ENCODE measurements around the gene FGFR1OP2.
A peak's percentile ranks its signal among the peaks of the same experiment; 100 is the strongest.

FGFR1OP2 gene

GRCh38 chr12:26979733-26980132 lies 41.5 kb downstream of the FGFR1OP2 start:
- no peaks in the 10 kb centered on the region for H3K79me1 ChIP-seq (ENCODE audit: low read length)
- no peak overlapping the region for H3K23ac ChIP-seq (ENCODE audit: low read length)
- no peak overlapping the region for H4K8ac ChIP-seq (ENCODE audit: low read depth, low read length)
- DNase-seq, result no peak
- no peak overlapping the region for H4K91ac ChIP-seq (ENCODE audit: low read depth, low read length)
- no peak overlapping the region for H3K4me3 ChIP-seq (ENCODE audit: low read depth, low read length)
- WGBS (ENCODE audit: extremely low coverage, insufficient coverage, insufficient read length), result no CpG with 5 or more reads among the region's 11 CpGs
- peak overlapping the region; percentile 7 for H3K9ac ChIP-seq (ENCODE audit: low read length)
- no peaks in the 10 kb centered on the region for H3K27me3 ChIP-seq (ENCODE audit: insufficient read depth, low read length)
- no peak overlapping the region for H3K18ac ChIP-seq (ENCODE audit: low read length)
- no peak overlapping the region for H3K14ac ChIP-seq (ENCODE audit: low read length)
- no peak overlapping the region for H2BK120ac ChIP-seq (ENCODE audit: insufficient read depth, low read length, poor library complexity)
- H3K27ac ChIP-seq (ENCODE audit: low read depth, low read length), result no peak overlapping the region
- H2BK12ac ChIP-seq (ENCODE audit: low read length), result no peak overlapping the region
- no peak overlapping the region for H2BK5ac ChIP-seq (ENCODE audit: low read depth, low read length, poor library complexity)
- no peaks in the 10 kb centered on the region for H3K9me3 ChIP-seq (ENCODE audit: insufficient read depth, low read depth, low read length)
- no peak overlapping the region for H3K4ac ChIP-seq (ENCODE audit: low read depth, low read length)
- no peak overlapping the region for H2AFZ ChIP-seq (ENCODE audit: insufficient read depth, low read length, poor library complexity)
- H3K36me3 ChIP-seq (ENCODE audit: control insufficient read depth in 1 of 2, insufficient read depth in 2 of 2, low read length in 2 of 2), result no peaks in the 10 kb centered on the region
- no peak overlapping the region for H2AK5ac ChIP-seq (ENCODE audit: low read length)
- no peaks in the 10 kb centered on the region for H3K4me1 ChIP-seq (ENCODE audit: control insufficient read depth in 1 of 2, insufficient read depth in 2 of 2, low read length in 2 of 2)
- H4K12ac ChIP-seq (ENCODE audit: low read depth, low read length), result no peak overlapping the region
- H3K4me2 ChIP-seq (ENCODE audit: low read length), result no peak overlapping the region
- H3K79me2 ChIP-seq (ENCODE audit: control insufficient read depth, insufficient read depth, low read length, poor library complexity), result no peaks in the 10 kb centered on the region

- Histone ChIP-seq H3K27ac (ENCODE audit: low read depth, low read length) (no peak overlapping the region), H2AFZ (ENCODE audit: insufficient read depth, low read length, poor library complexity) (no peak overlapping the region), H3K4me1 (ENCODE audit: control insufficient read depth in 1 of 2, insufficient read depth in 2 of 2, low read length in 2 of 2) (no peaks in the 10 kb centered on the region), H4K12ac (ENCODE audit: low read depth, low read length) (no peak overlapping the region), H3K27me3 (ENCODE audit: insufficient read depth, low read length) (no peaks in the 10 kb centered on the region), H3K79me1 (ENCODE audit: low read length) (no peaks in the 10 kb centered on the region), H3K9me3 (ENCODE audit: insufficient read depth, low read depth, low read length) (no peaks in the 10 kb centered on the region), H4K91ac (ENCODE audit: low read depth, low read length) (no peak overlapping the region), H3K14ac (ENCODE audit: low read length) (no peak overlapping the region), H3K18ac (ENCODE audit: low read length) (no peak overlapping the region), H3K23ac (ENCODE audit: low read length) (no peak overlapping the region), H2BK5ac (ENCODE audit: low read depth, low read length, poor library complexity) (no peak overlapping the region), H2BK12ac (ENCODE audit: low read length) (no peak overlapping the region), H3K9ac (ENCODE audit: low read length) (no peak overlapping the region), H2AK5ac (ENCODE audit: low read length) (no peak overlapping the region), H3K4me3 (ENCODE audit: low read depth, low read length) (no peak overlapping the region), H3K79me2 (ENCODE audit: control insufficient read depth, insufficient read depth, low read length, poor library complexity) (no peaks in the 10 kb centered on the region), H2BK120ac (ENCODE audit: insufficient read depth, low read length, poor library complexity) (no peak overlapping the region), H3K36me3 (ENCODE audit: control insufficient read depth in 1 of 2, insufficient read depth in 2 of 2, low read length in 2 of 2) (no peaks in the 10 kb centered on the region), H3K4ac (ENCODE audit: low read depth, low read length) (no peak overlapping the region), H3K4me2 (ENCODE audit: low read length) (no peak overlapping the region), H4K8ac (ENCODE audit: low read depth, low read length) (no peak overlapping the region)
- DNase-seq, result no peak
- WGBS (ENCODE audit: extremely low coverage, insufficient coverage, insufficient read length), result no CpG with 5 or more reads among the region's 2 CpGs
Measured at GRCh38 chr12:26982866-26983265, 44.6 kb downstream of the FGFR1OP2 start.

GRCh38 chr12:26987634-26988424 lies 49.6 kb downstream of the FGFR1OP2 start:
- no peak overlapping the region for H3K27ac ChIP-seq (ENCODE audit: low read depth, low read length)
- no peak overlapping the region for H3K4me3 ChIP-seq (ENCODE audit: low read depth, low read length)
- H3K18ac ChIP-seq (ENCODE audit: low read length), result no peak overlapping the region
- no peaks in the 10 kb centered on the region for H3K27me3 ChIP-seq (ENCODE audit: insufficient read depth, low read length)
- no peaks in the 10 kb centered on the region for H3K9me3 ChIP-seq (ENCODE audit: insufficient read depth, low read depth, low read length)
- no peak overlapping the region for H2BK12ac ChIP-seq (ENCODE audit: low read length)
- no peak overlapping the region for H3K4ac ChIP-seq (ENCODE audit: low read depth, low read length)
- H3K79me1 ChIP-seq (ENCODE audit: low read length), result no peaks in the 10 kb centered on the region
- H4K12ac ChIP-seq (ENCODE audit: low read depth, low read length), result no peak overlapping the region
- no peak overlapping the region for H2BK5ac ChIP-seq (ENCODE audit: low read depth, low read length, poor library complexity)
- no peak overlapping the region for H4K91ac ChIP-seq (ENCODE audit: low read depth, low read length)
- no peak overlapping the region for H4K8ac ChIP-seq (ENCODE audit: low read depth, low read length)
- no peak overlapping the region for H2BK120ac ChIP-seq (ENCODE audit: insufficient read depth, low read length, poor library complexity)
- DNase-seq, result no peak
- no peaks in the 10 kb centered on the region for H3K79me2 ChIP-seq (ENCODE audit: control insufficient read depth, insufficient read depth, low read length, poor library complexity)
- H3K9ac ChIP-seq (ENCODE audit: low read length), result no peak overlapping the region
- H2AFZ ChIP-seq (ENCODE audit: insufficient read depth, low read length, poor library complexity), result no peak overlapping the region
- peaks cover 2 to 3% of the 10 kb centered on the region in 2 experiments for H3K36me3 ChIP-seq (ENCODE audit: control insufficient read depth in 1 of 2, insufficient read depth in 2 of 2, low read length in 2 of 2)
- no CpG with 5 or more reads among the region's 10 CpGs for WGBS (ENCODE audit: extremely low coverage, insufficient coverage, insufficient read length)
- no peak overlapping the region for H3K4me2 ChIP-seq (ENCODE audit: low read length)
- no peak overlapping the region for H3K23ac ChIP-seq (ENCODE audit: low read length)
- H3K4me1 ChIP-seq (ENCODE audit: control insufficient read depth in 1 of 2, insufficient read depth in 2 of 2, low read length in 2 of 2), result no peaks in the 10 kb centered on the region
- H2AK5ac ChIP-seq (ENCODE audit: low read length), result no peak overlapping the region
- H3K14ac ChIP-seq (ENCODE audit: low read length), result no peak overlapping the region

- Histone ChIP-seq H2AFZ (ENCODE audit: insufficient read depth, low read length, poor library complexity) (no peak overlapping the region), H3K9ac (ENCODE audit: low read length) (no peak overlapping the region), H3K14ac (ENCODE audit: low read length) (no peak overlapping the region), H3K23ac (ENCODE audit: low read length) (no peak overlapping the region), H3K79me2 (ENCODE audit: control insufficient read depth, insufficient read depth, low read length, poor library complexity) (no peaks in the 10 kb centered on the region), H2BK120ac (ENCODE audit: insufficient read depth, low read length, poor library complexity) (no peak overlapping the region), H3K27me3 (ENCODE audit: insufficient read depth, low read length) (no peaks in the 10 kb centered on the region), H2BK12ac (ENCODE audit: low read length) (no peak overlapping the region), H3K36me3 (ENCODE audit: control insufficient read depth in 1 of 2, insufficient read depth in 2 of 2, low read length in 2 of 2) (peaks cover 2 to 3% of the 10 kb centered on the region in 2 experiments), H3K4ac (ENCODE audit: low read depth, low read length) (no peak overlapping the region), H3K27ac (ENCODE audit: low read depth, low read length) (no peak overlapping the region), H2BK5ac (ENCODE audit: low read depth, low read length, poor library complexity) (no peak overlapping the region), H3K4me1 (ENCODE audit: control insufficient read depth in 1 of 2, insufficient read depth in 2 of 2, low read length in 2 of 2) (no peaks in the 10 kb centered on the region), H3K79me1 (ENCODE audit: low read length) (no peaks in the 10 kb centered on the region), H3K4me2 (ENCODE audit: low read length) (no peak overlapping the region), H4K12ac (ENCODE audit: low read depth, low read length) (no peak overlapping the region), H4K8ac (ENCODE audit: low read depth, low read length) (no peak overlapping the region), H2AK5ac (ENCODE audit: low read length) (no peak overlapping the region), H3K18ac (ENCODE audit: low read length) (no peak overlapping the region), H3K4me3 (ENCODE audit: low read depth, low read length) (no peak overlapping the region), H3K9me3 (ENCODE audit: insufficient read depth, low read depth, low read length) (no peaks in the 10 kb centered on the region), H4K91ac (ENCODE audit: low read depth, low read length) (no peak overlapping the region)
- no CpG with 5 or more reads among the region's 4 CpGs for WGBS (ENCODE audit: extremely low coverage, insufficient coverage, insufficient read length)
- DNase-seq, result no peak
Measured at GRCh38 chr12:26988703-26989102, 50.4 kb downstream of the FGFR1OP2 start.
